ENCODE measurements around the gene HSP90AA1.
"Not testable (repeated sequence)": the region's sequence is repeated elsewhere in the genome, so short reads cannot be mapped to it uniquely, and the experiment has no call there.

DNA sequence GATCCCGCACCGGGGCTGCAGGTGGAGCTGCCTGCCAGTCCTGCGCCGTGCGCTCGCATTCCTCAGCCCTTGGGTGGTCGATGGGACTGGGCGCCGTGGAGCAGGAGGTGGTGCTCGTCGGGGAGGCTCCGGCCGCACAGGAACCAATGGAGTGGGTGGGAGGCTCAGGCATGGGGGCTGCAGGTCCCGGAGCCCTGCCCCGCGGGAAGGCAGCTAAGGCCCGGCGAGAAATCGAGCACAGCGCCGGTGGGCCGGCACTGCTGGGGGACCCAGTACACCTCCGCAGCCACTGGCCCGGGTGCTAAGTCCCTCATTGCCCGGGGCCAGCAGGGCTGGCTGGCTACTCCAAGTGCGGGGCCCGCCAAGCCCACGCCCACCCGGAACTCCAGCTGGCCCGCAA lies 48.6 kb upstream of the HSP90AA1 start:
- not testable (repeated sequence) for TF ChIP-seq POLR2A (IDR thresholded peaks at IDR 0.05)
- TF ChIP-seq, protein P1, sequence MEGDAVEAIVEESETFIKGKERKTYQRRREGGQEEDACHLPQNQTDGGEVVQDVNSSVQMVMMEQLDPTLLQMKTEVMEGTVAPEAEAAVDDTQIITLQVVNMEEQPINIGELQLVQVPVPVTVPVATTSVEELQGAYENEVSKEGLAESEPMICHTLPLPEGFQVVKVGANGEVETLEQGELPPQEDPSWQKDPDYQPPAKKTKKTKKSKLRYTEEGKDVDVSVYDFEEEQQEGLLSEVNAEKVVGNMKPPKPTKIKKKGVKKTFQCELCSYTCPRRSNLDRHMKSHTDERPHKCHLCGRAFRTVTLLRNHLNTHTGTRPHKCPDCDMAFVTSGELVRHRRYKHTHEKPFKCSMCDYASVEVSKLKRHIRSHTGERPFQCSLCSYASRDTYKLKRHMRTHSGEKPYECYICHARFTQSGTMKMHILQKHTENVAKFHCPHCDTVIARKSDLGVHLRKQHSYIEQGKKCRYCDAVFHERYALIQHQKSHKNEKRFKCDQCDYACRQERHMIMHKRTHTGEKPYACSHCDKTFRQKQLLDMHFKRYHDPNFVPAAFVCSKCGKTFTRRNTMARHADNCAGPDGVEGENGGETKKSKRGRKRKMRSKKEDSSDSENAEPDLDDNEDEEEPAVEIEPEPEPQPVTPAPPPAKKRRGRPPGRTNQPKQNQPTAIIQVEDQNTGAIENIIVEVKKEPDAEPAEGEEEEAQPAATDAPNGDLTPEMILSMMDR (IDR thresholded peaks at IDR 0.05) = not testable (repeated sequence)

All from body of pancreas (tissue), 4 donors.